Dermis microvascular lymphatic vessel endothelial cell (primary cell): ENCODE results near the gene SNX19. TPM values are rescaled to one million over a fixed set of nuclear protein-coding genes. Genes with fewer than 3 reads are reported as not detected.
"Not testable (repeated sequence)": the region's sequence is repeated elsewhere in the genome, so short reads cannot be mapped to it uniquely, and the experiment has no call there.

Source experiments
- DNase-seq, 2 donors: peaks; one replicate each; pipeline versions ENCODE4 v3.0.0 to v3.0.0-alpha.2; 2010; ENCODE audit warnings: low read depth in 2 of 2
- total RNA-seq: library from RNA; depleted of rRNA; stranded (reverse); fragments of >200 nt; gene quantifications from 2 replicates; pipeline ENCODE4 v1.2.1, GENCODE V29; 2014

Gene SNX19
- total RNA-seq, 1 donor from 2014 or later = 30.2 TPM

DNA sequence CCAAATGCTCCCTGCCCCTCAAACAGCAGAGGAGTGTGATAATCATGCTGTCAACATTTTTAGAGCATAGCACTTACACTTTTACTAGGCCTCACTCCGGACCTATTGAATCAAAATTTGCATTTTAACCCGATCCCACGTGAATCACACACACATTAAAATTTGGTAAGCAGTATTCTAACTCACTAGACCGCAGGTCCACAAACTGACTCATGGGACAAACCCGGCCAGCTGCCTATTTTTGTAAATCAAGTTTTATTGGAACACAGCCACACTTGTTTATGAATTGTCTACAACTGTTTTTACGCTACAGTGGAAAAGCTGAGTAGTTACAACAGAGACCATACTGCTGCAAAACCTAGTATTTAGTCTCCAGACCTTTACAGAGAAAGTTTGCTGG, 43.3 kb downstream of the SNX19 start:
- peak in 1 of 2 donors; percentile 50 for DNase-seq

DNA sequence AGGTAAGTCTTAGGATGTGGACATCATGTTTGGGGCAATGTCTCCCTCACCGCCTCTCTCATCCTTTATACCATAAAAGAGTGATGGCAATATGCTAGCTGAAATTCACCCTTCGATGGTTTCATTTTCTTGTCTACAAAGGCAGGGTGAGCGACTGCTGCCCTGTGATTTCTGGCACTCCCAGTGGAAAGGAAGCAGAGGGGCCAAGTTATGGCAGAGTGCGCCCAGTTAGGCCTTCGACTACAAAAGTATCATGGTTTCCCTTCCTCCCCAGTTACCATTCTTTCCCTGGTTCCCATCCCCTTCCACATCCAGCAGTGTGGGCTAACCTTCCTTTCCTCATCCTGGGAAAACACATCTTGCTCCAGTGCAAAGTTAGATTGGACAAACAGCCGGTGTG, 43.8 kb downstream of the SNX19 start:
- no peak for DNase-seq

DNA sequence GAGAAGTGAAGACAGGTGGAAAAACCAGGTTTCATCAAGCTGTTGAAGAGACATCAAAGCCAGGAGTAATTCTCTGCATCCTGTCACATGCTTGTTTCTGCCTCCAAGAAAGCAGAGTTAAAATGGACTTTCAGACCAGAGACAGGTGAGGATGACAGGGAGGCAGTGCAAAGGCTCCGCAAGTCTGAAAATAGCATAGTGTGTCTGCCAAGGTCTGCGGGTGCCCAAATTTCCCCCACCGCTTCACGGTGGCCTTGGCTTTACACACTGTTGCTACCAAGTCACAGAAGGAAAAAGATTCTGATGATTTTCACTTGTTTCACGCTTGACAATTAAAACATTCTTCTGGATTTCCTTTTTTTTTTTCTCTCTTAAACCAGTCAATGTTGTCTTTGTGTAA, 44.2 kb downstream of the SNX19 start:
- DNase-seq = no peak

DNA sequence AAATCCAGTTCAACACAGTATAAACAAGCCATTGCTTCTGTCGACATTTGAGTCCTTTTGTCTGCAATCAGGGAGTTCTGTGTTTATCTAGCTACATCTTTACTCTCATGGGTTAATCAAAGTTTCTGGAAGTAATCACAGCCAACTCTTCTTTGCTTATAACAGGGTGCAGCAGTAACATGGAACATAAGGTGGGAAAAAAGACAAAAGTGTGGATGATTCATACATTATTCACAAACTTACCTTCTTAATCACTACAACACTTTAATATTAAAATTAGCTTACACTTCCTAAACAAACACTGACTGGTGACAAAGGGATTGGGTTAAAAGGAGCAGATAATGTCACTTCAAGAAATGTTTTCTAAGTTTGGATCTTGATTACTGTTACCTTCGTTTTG, 44.7 kb downstream of the SNX19 start:
- no peak for DNase-seq

DNA sequence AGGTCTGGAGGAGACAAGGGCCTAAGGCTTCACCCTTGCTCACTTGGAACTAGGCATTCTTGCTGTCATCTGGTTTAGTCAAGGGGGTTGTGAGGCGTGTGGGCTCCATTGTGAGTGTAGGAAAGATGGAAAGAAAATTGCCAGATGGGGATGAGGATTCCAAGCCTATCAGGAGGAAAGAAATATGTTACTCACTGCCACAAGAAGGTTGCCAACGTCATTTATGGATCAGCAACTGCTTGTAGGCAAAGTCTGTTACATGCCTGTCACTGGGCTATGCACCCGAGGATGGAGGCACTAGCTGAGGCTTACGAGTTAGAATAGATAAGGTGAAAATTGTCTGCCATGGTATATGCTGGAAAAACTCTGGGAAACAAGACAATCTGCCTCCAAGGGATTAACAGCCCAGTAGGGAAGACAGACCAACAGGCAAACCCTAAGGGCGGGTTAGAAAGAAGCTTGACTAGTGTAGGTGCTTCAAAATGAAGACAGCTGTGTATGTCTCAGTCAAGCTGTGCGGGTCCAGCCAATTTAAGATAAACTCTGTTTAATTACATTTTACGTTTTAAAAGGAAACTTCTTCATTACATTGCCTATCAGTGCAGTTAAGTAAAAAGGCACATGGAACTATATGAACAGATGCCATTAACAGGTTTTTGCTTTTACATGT, 47.4 kb downstream of the SNX19 start:
- no peak for DNase-seq

DNA sequence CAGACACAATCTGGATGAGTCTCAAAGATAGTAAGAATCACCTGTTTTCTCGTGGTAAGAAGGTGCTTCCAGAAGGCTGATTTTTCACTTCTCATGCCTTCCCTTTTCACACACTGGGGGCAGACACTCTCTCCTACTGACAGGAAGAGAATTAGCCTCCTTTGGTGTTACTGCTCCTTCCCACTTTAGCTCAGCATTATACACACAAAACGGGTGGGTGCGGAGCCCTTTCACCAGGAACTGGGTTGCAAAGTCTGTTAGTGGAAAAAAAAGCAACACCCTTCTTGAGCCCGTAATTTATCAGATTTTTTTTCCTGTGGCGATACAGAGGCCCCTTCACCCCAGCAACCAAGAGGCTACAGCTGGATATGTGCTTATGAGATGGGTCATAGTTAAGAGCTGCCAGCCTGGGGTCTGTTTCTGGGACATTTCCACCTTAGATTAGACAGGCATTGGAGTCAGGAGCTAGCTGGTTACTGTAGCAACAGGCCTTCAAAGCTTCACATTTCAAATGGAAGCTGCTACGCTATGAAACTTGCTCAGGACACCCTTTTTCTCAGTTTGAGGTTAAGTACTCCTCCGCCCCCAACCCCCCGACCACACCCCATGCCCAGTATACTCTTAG, 48.1 kb downstream of the SNX19 start:
- DNase-seq = no peak

DNA sequence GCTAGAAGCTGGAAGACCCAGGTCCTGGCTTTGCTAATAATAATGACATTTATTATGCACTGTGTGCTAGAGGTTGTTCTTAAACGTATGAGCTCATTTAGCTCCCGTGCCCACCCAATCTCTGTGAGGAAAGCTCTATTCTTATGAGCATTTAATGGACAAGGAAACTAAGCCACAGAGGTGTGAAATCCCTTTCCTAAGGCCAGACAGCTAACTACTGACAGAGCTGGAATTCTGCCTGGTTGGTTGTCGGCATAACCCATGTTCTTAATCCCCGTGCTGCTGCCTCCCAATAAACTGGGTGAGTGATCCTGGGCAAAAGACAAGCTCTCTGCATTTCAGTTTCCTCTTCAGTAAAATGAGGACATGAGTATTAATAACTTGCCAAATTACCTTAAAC, 49.4 kb downstream of the SNX19 start:
- DNase-seq = no peak

DNA sequence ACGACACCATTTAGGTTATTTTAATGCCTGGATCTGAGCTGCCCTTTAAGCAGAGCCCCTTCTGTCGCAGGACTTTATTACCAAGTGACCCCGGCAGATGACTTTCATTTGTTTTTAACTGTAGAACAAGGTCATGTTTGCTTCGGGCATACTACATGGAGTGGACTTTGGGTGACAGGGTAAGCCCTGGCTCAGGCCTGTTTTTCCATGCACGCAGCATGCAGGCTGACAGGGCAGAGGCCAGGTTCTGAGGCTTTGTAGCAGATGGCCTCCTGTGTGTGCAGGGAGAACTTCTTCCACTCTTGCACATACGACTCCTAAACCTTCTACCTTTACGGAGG, 50.5 kb downstream of the SNX19 start:
- DNase-seq = no peak

DNA sequence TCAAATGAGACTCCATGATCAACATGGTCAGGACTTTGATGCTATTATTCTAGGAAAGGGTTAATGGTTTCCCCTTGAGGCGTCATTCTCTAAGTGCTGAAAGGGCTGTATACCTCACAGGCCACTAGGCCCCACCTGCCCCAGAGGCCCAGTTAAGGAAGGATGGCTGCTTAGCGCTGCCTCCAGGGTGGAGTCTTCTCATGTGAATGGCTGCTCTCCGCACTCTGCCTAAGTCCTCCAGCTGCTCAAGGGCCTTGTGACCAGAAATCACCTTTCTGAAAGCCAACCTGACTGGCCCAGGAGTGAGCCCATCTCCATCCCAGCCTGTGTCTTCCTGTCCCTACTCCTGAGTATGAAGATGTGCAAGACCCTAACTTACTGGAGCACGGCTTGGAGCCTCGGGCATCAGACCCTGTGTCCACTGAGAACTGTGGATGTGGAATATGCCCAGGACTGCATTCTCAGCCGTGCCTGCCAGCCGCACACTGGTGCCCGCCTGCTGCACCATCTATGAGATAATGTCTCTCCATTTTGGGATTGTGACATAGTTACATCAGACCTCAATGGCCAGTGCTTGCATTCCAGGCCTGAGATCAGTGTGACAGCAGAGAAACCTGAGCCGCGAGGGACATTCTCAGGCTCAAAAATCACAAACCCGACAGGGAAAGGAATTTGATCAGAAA, 51.0 kb downstream of the SNX19 start:
- DNase-seq = no peak

DNA sequence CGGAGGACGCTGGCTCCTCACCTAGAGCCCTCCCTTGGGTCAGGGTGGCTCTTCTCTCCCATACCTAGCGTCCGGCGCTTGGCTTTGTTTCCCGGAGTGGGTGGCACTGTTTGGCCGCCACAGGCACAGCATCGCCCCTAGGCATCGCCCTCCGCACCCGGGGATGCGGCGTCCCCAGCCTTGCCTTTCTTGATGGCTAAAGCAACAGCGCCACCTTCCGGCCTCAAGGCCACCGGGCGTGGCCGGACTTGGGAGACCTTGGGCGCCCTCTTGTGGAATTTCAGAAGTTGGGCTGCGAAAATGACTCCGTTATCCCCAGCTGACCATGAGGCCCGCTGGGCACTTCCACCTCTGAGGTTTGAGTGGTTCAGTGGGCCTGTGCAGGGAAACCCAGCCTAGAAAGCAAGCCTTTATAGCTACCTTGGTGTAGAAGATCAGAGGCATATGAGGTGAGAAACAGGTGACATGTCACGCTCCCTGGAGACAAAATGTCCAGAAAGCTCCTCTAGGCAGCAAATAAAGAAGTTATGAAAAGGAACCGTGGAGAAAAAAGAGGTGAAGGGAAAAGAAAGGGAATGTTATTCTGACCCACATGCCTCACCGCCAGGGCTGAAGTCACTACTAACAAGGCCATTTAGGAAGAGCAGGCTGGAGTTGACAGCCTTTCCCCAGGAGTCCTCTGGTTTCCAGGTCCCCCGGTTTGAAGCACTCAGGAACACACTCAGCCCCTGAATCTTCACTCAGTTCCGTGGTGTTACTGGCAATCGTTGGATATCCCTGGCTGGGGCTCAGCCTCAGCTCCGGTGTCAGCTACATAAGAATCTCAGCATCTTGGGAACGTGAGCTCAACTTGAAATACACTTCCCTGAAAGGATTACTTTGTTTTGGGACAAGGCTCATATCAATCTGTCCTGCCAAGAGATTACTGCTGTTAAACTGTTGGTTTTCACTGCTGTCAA, 54.1 kb downstream of the SNX19 start:
- DNase-seq = peak; percentile 85 to 95

DNA sequence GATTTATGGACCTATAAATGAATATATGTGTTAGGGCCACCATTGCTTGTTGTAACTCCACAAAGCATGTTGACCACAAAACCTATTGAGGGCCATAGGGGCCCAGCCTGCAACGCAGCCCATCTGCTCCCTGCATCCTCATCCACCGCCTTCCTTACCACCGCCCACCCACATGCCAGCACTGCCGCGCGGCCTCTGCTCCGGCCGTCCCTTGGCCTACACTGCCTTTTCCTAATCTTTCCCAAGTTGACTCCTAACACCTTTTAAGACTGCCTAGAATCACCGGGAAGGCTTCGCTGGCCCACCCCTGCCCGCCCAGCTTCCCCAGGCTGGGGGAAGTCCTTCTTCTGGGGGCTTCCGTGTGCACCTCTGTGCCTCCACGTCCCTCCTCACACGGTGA, 55.0 kb downstream of the SNX19 start:
- no peak for DNase-seq

DNA sequence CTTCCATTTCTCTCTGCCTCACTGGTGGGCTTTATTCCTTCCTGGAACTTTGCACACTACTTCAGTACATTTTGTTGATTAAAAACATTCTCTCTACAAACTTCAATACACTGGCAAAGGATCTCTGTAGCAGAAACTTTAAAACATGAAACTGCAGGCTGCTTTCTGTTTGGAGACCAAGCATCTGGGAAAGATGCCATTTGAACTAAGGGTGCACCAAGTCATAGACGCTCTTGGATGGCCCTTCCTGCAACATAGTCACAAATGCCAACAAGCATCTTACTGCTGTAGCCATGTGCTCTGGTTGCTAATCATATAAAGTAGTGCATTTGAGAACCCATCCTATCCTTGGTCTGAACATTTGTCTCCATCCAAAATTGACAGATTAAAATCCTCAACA, 56.4 kb downstream of the SNX19 start:
- no peak for DNase-seq

DNA sequence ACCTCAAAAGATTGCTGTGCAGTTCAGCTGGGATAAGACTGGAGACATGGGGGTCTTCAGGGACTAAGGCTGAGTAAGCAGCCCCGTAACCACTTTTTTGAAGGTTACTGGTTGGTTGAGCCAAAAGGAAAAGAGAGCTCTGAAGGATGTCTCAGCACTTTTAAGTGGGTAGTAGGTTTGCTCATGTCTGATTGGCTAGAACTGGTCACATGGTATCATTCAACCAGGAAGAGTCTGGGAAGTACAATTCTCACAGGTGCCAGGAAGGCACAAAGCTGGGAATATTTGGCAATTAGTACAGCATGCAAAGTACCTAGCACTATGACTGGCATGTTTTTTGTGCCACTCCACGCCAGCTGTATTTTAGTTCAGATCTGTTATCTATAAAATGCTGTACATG, 58.1 kb downstream of the SNX19 start:
- DNase-seq = no peak

DNA sequence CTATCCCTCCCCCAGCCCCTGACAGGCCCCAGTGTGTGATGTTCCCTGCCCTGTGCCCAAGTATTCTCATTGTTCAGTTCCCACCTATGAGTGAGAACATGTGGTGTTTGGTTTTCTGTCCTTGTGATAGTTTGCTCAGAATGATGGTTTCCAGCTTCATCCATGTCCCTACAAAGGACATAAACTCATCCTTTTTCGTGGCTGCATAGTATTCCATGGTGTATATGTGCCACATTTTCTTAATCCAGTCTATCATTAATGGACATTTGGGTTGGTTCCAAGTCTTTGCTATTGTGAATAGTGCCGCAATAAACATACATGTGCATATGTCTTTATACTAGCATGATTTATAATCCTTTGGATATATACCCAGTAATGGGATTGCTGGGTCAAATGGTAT, 60.6 kb downstream of the SNX19 start:
- not testable (repeated sequence) for DNase-seq

DNA sequence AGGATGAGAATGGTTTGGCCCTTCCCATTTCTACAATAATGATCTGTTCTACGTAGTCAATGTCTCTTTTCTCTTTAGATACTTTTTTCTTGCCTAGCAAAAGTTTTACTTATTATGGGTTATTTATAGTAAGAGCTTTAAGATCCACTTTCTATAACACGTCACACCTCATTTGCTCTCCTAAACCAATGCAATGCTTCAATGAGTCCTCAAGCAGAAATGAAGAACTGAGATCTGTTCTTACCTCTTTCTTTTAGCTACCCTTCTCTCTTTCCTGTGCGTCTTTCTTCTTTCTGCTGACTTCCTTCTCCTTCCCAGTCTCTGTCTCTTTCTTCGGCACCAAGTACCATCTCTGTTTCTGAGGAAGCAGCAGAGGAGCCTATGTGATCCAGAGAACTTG, 61.8 kb downstream of the SNX19 start:
- no peak for DNase-seq

DNA sequence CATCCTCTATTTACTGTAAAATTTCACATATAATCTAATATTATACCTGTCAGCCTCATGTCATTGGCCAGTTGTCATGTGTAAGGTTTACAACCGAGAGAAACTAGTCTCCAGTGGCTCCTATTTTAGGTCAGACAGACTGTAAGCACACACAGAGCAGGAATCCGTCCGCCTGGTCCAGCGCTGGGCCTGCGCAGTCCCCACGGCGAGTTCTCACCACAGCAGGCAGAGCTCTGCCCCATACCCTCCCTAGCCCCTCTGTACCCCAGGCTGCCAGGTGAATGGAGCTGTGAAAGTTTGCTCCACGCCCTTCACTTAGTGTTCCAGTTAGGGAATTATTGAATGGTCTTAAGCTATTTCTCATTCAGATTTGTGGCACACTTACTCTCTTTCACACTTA, 63.7 kb downstream of the SNX19 start:
- no peak for DNase-seq

DNA sequence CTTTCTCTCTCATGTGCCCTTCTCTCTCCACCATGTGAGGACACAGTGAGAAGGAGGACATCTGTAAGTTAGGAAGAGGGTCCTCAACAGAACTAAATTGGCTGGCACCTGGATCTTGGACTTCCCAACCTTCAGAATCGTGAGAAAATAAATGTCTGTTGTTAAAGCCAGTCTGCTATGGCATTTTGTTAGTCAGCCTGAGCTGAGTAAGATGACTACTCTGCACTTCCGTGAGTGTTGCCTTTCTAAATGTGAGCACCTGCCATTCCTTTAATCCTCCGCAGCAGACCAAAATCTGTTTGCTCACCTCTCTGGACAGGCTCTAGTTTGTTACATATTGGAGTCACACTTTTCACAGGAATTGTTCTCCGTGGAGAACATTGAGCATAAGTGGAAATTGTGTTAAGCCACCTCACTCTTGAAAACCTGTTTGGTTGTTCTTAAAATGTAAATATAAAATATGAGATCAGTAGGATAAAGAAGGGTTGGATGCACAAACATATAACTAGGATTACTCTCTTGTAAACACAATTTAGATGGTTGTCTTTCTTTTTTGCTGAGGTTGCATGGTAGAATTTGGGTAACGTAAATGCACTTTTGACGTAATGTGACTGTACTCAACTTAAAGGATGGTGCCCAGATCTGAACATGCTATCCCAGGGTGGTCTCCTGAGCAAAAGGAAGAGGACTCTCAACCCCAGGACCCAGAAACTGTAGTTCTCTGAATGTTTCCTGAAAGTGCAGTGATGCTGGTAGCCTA, 65.9 kb downstream of the SNX19 start:
- DNase-seq = no peak

DNA sequence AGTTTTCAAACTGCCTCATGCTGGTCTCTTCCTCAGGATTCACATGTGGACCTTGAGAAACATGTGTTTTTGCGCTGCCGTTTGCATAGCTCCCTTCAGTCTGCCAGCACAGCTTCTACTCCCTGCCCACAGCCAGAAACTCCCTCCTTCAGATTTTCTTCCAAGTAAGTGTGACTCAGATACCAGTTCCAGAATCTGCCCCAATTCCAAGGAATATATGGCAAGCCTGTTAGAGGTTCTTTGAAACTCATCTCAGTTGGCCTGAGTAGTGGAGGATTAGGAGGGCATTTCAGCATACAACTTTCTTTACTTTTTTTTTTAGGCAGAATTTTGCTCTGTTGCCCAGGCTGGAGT, 67.1 kb downstream of the SNX19 start:
- no peak for DNase-seq

DNA sequence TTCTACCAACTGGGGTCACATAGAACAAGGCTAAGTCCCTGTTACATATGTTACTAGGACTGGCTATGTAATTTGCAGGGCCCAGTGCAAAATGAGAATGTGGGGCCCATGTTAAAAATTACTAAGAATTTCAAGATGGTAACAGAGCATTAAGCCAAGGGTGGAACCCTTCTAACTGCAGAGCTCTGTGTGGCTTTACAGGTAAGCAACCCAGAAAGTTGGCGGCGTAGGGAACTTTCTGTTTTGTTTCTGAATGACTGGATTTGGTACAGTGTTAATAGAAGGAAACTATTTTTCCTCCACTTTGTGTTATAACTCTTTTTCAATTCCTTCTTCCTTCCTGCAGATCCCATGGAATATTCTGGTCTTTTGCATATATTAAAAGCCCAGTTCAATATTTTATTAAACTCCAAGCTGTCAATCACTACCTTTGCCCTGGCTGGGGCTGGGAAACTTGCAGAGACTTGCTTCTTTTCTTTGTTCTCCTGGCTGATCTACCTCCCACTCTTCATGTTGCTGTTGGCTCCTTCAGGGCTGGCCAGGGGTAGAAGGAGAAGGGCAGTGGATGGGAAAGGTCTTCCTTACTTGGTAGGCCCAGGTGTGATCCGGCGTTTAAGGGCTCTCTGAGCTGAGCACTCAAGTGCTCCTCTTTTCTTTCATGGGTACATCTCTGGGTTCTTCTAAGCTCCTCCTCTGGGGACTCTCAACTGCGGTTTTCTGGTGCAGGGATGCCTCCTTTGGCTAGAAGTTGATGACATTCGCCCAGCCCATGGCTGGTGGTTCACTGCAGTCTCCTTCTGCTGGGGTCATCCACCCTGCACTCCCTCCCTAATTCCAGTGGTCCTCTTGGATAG, 67.7 kb downstream of the SNX19 start:
- no peak for DNase-seq

DNA sequence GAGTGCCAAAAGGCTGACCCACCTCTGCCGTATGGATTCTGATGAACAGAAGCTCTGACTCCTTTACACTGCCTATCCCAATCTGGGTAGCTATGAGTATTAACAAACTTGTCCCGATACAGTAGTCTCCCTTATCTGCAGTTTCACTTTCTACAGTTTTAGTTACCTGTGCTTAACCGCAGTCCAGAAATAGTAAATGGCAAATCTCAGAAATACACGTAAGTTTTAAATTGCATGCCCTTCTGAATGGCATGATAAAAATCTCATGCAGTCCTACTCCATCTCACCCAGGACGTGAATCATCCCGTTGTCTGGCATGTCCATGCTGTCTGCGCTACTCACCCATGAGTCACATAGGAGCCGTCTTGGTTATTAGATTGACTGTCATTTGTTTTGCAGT, 68.8 kb downstream of the SNX19 start:
- no peak for DNase-seq
